Measurements from ENCODE around the gene KAT7.

Gene KAT7

GRCh38 chr17:49760932-49761558 lies 27.4 kb upstream of the KAT7 start:
- no peak for DNase-seq (ENCODE audit: low read depth, low spot score)

- DNase-seq (ENCODE audit: low read depth, low spot score): no peak
Measured at GRCh38 chr17:49762151-49762941, 26.1 kb upstream of the KAT7 start.

DNA sequence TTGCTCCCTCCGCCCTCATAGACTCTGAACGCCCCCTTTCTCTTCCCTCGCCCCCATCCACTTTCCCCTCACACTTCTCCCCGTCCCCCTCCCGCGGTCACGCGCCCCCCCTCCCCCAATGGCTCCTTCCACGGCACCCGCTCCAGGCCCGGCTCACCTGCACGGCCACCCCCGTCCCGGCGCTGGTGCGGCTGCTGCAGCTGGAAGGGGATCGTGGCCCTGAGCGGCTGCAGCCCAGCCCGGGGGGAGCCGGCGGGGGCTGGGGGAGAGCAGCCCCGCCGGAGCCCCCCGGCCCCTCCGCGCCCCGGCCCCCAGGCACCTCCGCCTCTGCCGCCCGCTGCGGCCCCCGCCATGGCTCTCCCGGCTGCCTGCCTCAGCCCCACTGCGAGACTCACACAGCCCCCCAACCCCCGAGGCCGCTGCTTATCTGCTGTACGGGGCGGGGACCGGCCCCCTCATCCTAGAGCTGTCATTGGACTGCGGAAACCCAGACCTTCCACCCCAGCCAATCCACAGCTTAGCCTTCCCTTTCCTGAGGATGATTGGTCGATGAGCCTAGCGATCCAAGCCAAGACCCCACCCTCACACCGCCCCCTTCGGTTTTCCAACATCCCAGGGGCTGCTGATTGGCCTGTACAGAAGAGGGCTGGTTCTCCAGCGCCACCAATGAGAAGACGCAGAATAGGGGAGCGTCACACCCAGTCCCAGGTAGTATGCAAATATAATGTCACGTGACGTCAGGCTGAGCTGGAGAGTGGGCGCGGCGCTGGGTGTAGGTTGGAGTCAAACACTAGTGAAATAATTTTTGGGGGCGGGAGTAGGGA lies 24.5 kb upstream of the KAT7 start, which contains the start of gene FAM117A:
Gene FAM117A, minus strand, starts transcription at position 397 of the 824 bp plus-strand sequence. Its CDS starts 44 bp downstream, at position 353.
- peak; percentile 98 for DNase-seq (ENCODE audit: low read depth, low spot score)

- no peak for DNase-seq (ENCODE audit: low read depth, low spot score)
Measured at GRCh38 chr17:49764559-49765180, 23.8 kb upstream of the KAT7 start.

DNA sequence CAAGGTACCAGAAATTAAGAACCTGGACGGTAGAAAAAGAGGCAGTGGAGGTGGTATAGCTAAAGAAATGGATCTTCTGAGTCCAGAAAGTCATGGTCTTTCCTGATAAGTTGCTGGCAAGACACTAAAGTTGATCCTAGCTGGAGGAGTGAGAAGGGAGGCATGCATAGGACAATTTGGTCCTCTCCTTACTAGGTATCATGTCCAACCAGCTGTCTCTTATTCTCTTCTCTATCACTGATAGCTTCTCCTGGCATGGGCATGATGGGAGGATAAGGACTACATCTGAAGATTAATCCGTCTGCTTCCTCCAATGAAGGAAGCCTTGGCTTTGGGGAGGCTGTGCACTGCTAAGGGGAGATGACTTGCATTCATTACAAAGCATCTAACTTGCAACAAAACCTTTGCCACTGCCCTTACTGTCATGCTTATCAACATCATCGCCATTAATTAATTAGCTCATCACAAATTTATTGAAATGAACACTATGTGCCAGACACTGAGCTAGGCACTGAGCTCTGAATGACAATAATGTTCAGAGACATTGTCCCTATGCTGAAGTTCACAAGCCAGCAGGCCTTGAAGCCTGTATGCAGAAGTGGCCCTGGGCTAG lies 21.5 kb upstream of the KAT7 start:
- DNase-seq (ENCODE audit: low read depth, low spot score): no peak

GRCh38 chr17:49775546-49776260 lies 12.8 kb upstream of the KAT7 start:
- DNase-seq (ENCODE audit: low read depth, low spot score): no peak

DNA sequence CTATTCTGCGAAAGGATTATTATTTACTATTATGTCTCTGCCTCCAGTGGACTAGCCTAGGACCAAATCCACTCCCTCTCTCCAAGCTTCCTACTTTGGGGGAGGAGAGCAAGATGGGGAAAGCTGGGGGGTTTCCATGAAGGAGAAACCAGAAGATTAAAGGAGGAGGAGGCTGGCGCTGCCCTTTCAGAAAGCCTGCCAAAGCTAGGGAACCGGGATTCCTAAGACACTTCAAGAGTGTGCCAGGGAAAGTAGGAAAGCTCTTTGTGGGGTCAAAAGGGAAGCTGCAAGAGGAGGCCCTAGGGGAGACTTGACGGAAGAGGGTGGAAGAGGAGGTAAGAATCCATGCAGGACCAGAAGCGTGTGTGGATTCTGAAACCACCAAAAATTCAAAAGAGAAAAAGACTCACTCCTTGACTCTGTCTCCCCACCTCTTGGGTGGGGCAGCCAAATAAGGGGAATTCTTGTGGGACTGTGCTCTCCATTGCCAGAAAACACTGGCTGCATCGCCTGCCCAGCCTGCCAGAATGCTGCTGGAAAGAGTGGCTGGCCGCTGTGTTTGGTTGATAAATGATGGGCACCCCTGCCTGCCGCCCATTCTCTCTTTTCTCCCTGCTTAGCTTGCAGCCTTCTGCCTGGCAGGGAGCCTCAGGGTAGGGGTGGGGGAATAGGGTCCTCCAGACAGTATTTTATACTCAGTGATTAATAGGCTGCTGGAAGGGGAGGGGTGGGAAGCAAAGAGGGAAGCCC lies 11.8 kb upstream of the KAT7 start:
- DNase-seq (ENCODE audit: low read depth, low spot score): no peak

DNA sequence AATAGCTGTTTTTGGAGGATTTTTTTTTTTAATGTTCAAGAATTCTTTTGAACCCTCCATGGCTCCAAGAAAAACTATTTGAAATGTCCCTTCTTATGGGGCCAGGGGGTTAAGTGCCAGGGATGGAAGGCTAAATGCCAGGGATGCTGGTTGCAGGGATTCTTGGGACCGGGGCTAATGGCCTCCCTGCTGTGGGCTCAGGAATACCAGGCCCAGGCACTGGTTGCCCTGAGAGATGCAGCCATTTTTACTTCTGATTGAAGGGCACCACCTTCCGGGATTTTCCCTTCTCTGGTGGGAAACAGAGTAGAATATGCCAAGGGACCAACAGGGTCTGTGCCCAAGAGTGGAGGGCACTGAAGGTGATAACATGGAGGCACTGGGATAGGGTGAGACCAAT lies 10.9 kb upstream of the KAT7 start:
- no peak for DNase-seq (ENCODE audit: low read depth, low spot score)

GRCh38 chr17:49779156-49779738 lies 9.2 kb upstream of the KAT7 start:
- DNase-seq (ENCODE audit: low read depth, low spot score): no peak

DNA sequence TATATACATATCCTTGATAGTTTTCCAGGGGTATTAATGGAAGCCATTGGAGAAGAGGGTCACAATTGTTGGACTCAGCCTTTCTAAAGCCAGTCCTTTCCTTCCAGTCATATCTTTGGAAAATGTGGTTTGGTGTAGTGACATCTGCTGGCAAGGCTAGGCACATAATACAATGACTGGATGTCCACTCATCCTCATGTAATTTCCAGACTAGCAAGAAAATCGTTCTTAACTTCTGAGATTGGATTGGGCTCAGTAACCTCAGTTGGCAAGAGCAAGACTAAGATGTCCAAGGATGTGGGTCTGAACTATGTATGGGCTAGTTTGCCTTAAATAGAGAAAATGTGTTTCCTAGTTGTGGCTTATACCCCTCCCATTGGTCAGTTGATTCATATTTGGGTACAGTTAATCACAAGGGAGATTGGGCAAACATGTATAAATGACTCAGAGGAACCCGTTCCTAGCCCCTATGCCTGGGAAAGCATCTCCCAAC lies 8.7 kb upstream of the KAT7 start:
- DNase-seq (ENCODE audit: low read depth, low spot score): no peak

DNA sequence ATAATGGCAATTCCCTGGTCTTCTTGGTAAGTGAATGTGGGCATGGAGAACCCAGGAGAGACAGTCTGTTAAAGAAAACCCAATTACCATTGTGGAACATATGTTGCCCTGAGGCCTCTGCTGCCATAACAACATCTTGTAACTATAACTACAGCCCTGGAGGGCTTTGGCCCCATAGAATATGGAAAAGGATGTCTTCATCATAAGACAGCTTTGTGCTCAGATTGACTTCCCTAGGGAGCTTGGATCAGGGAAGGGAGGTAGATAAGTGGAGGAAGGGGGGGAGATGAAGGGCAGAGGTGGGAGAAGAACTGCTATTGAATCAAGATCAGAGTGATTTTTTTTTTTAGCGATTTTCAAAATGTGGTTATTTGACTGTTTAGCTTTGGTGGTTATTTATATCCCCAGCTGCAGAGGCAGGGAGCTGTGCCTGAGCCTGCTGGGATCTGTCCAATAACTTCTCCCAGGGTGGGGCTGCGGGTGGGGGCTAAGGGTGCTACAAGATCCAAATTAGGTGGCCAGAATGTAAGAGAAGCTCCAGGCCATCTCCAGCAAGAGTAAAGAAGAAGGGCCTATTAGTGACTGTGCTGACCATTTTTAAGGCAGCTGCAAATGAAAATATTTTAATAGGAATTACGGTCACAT lies 5.3 kb upstream of the KAT7 start:
- no peak for DNase-seq (ENCODE audit: low read depth, low spot score)

DNA sequence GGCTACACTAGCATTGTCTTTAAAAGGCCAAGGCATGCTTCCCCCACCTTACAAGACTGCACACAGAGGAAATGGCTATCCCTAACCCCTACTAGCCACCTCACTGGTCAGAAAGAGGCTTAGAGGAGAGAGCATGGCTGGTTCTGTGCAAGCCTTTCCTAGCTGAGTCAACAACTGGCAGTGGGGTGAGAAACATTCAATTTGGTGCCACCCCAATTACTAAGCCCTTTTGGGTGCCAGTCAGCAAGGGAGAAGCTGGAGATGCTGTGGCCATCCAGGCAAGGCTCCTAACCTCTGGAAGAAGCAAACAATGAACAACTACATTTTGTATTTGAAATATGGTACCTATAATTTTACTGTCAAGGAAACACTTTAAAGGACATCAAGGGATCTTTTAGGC lies 4.7 kb upstream of the KAT7 start:
- no peak for DNase-seq (ENCODE audit: low read depth, low spot score)

DNA sequence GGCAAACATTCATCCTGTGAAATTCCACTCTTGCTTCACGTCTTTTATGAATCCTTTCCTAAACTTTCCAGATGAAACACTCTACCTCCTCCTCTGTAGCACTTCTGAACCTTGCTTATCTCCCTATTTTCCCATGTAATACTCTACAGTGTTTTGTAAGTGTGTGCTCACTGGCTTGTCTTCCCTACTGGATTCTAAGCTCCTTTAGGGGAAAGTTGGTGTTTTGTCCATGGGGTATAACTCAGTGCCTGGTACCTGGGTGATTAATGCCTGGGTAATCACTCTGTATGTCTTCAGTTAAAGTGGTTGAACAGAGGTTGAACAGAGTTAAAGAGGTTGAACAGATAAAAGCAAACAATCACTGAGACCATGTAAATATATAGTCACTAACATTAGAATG lies 3.8 kb upstream of the KAT7 start:
- no peak for DNase-seq (ENCODE audit: low read depth, low spot score)

- no peak for DNase-seq (ENCODE audit: low read depth, low spot score)
Measured at GRCh38 chr17:49787884-49788477, 500 bp upstream of the KAT7 start.

GRCh38 chr17:49789243-49789578 lies 730 bp downstream of the KAT7 start:
- no peak for DNase-seq (ENCODE audit: low read depth, low spot score)

GRCh38 chr17:49793309-49793708 lies 4.8 kb downstream of the KAT7 start:
- DNase-seq (ENCODE audit: low read depth, low spot score): no peak

DNA sequence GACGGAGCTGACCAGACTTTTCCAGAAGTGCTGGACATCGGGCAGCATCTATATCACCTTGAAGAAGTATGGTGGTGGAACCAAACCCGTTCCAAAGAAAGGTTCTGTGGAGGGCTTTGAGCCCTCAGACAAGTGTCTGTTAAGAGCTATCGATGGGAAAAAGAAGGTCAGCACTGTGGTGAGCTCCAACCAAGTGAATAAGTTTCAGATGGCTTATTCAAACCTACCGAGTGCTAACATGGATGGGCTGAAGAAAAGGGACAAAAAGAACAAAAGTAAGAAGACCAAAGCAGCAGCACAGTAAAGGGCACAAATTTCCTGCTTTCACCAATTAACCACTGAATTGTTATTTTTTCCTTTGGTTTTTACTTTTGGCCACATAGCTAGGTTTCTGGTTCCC lies 6.9 kb downstream of the KAT7 start:
- no peak for DNase-seq (ENCODE audit: low read depth, low spot score)

DNA sequence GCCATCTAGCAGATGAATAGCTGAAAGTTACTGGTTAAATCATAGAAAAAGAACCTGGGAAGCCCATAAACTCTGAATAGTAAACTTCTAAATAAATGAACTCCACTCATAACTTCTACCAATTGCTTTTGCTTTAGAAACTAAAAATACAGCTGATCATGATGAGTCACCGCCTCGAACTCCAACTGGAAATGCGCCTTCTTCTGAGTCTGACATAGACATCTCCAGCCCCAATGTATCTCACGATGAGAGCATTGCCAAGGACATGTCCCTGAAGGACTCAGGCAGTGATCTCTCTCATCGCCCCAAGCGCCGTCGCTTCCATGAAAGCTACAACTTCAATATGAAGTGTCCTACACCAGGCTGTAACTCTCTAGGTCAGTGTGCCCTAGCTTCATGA lies 9.7 kb downstream of the KAT7 start:
- no peak for DNase-seq (ENCODE audit: low read depth, low spot score)

DNA sequence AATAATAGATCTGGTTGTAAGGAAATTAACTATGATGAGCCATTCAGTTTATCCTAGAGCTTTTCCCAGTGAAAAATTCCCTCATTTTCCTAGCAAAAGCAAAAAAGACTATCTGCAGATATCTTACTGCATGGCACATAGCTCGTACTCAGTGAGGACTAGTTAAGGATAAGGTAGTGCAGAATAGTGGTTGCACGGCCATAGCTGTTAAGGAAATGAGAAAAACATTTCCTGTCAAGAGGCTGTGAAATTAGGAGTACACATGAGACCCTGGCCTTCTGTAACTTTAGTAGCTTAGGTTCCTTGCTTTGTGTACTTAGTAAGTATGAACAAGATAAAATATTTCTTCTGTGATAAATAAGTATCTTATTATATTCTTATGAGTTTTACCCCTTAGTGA lies 10.3 kb downstream of the KAT7 start:
- DNase-seq (ENCODE audit: low read depth, low spot score): no peak

All from iPS DF 19.7 (cell line).